Measurements from ENCODE around the gene RPTOR. TPM values are rescaled to one million over a fixed set of nuclear protein-coding genes. Genes with fewer than 3 reads are reported as not detected.

RPTOR gene
- total RNA-seq, 1 donor from 2014 or later, result 53.7 TPM

DNA sequence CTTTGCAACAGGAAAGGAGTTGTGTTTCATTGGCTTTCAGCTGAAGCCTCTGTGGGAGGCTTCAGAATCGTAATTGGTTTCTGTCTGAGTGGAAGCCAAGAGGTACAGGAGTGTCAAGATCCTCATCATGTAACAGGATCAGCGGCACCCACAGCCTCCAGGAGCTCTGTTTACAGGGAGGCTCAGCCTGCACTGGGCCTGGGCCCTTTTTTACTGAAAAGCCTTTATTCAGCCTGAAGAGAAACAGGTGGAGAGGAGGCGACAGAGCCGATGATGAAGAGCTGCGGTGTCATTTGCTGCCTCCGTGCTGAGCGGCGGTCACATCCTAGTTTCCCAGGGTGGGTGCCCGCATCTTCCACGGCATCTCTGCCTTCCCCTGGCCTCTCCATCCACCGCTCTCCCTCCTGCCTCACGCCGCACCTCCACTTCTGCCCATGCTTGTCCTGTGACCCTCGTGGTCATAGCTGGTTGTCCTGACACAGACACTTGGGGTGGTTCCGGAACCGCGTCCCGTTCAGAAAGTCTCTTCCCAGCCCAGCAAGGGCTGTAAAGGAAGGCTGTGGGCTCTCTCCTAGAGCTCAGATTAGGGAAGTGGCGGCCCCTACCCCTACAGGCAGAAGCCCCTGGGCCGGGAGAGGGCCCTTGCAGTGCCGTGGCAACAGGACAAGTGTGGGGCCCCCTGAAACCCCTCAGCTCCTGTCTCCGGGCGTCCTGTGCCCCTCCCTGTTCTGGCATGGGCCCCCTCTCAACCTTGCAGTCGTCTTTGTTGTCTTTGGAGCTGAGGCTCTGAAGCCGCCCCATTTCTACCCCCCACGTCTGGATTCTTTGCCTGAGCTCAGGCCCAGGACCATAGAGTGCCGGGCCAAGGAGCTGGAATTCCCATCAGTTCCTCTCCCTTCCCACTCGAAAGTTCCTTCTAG is 393.1 kb downstream of the RPTOR start:
- Mint-ChIP-seq H3K9me3 (no peaks in the 10 kb centered on the region), H3K27ac (no peak overlapping the region), H3K4me3 (no peak overlapping the region), H3K27me3 (ENCODE audit: low read depth) (no peaks in the 10 kb centered on the region), H3K36me3 (peaks cover 9% of the 10 kb centered on the region), H3K4me1 (peaks cover 2% of the 10 kb centered on the region)
- TF ChIP-seq, protein P1, sequence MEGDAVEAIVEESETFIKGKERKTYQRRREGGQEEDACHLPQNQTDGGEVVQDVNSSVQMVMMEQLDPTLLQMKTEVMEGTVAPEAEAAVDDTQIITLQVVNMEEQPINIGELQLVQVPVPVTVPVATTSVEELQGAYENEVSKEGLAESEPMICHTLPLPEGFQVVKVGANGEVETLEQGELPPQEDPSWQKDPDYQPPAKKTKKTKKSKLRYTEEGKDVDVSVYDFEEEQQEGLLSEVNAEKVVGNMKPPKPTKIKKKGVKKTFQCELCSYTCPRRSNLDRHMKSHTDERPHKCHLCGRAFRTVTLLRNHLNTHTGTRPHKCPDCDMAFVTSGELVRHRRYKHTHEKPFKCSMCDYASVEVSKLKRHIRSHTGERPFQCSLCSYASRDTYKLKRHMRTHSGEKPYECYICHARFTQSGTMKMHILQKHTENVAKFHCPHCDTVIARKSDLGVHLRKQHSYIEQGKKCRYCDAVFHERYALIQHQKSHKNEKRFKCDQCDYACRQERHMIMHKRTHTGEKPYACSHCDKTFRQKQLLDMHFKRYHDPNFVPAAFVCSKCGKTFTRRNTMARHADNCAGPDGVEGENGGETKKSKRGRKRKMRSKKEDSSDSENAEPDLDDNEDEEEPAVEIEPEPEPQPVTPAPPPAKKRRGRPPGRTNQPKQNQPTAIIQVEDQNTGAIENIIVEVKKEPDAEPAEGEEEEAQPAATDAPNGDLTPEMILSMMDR (IDR thresholded peaks at IDR 0.05; ENCODE audit: unreplicated experiment), result no peak
- no peak for DNase-seq (ENCODE audit: low spot score in 2 of 2, unreplicated experiment in 2 of 2)

- Mint-ChIP-seq H3K4me3 (no peak overlapping the region), H3K36me3 (peaks cover 9% of the 10 kb centered on the region), H3K9me3 (no peaks in the 10 kb centered on the region), H3K4me1 (peaks cover 2% of the 10 kb centered on the region), H3K27ac (no peak overlapping the region), H3K27me3 (ENCODE audit: low read depth) (no peaks in the 10 kb centered on the region)
- DNase-seq (ENCODE audit: low spot score in 2 of 2, unreplicated experiment in 2 of 2), result no peak
- TF ChIP-seq, protein P1 (IDR thresholded peaks at IDR 0.05; ENCODE audit: unreplicated experiment), result no peak
Measured at GRCh38 chr17:80938556-80938955, 393.9 kb downstream of the RPTOR start.

GRCh38 chr17:80939151-80940145 is 394.8 kb downstream of the RPTOR start:
- TF ChIP-seq, protein P1 (IDR thresholded peaks at IDR 0.05; ENCODE audit: unreplicated experiment), result no peak
- peaks cover 12% of the 10 kb centered on the region for H3K36me3 Mint-ChIP-seq
- peaks cover 2% of the 10 kb centered on the region for H3K4me1 Mint-ChIP-seq
- no peaks in the 10 kb centered on the region for H3K27me3 Mint-ChIP-seq (ENCODE audit: low read depth)
- no peak for DNase-seq (ENCODE audit: low spot score in 2 of 2, unreplicated experiment in 2 of 2)
- H3K27ac Mint-ChIP-seq, result no peak overlapping the region
- no peak overlapping the region for H3K4me3 Mint-ChIP-seq
- no peaks in the 10 kb centered on the region for H3K9me3 Mint-ChIP-seq

DNA sequence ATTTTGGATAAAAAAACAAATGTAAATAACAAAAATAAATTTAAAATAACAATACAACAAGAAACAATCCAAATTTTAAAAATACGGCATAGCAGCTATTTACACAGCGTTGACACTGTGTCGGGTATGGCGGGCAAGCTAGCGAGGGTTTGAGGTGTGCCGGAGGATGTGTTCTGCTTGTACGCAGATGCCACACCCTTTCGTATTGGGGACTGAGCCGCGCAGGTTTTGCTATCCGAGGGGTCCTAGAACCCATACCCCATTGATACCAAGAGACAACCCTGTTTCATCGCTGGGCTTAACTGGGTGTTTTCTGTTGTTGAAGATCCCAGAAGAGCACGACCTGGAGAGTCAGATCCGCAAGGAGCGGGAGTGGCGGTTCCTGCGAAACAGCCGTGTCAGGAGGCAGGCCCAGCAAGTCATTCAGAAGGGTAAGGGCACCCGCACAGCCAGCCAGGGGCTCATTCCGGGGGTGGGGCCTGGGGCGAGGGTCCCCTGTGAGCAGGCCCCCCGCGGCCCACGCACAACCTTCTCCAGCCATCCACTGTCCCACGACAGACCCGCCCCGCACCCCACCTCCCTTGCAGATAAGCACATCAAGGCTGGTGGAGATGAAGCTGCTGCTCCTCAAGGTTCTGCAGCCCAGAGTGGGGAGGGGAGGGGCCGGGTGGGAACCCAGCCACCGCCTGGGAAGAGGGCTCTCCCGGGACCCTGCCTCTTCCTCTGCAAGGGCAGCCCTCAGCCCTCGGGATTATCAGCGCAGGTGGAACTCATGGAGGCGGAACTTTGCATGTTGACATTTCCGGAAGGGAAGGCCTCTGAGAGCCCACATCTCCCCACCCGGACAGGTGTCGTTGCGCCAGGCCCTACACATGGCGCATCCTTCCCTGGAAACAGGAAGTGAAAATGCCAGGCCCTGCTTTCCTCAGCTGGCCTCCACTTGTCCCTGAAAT is 395.8 kb downstream of the RPTOR start:
- Mint-ChIP-seq H3K27ac (no peak overlapping the region), H3K27me3 (ENCODE audit: low read depth) (no peaks in the 10 kb centered on the region), H3K9me3 (no peaks in the 10 kb centered on the region)

More for the DNA sequence above, 395.8 kb downstream of the RPTOR start:
- Mint-ChIP-seq H3K4me3 (no peak overlapping the region), H3K4me1 (peaks cover 2% of the 10 kb centered on the region), H3K36me3 (peaks cover 13% of the 10 kb centered on the region)
- no peak for DNase-seq (ENCODE audit: low spot score in 2 of 2, unreplicated experiment in 2 of 2)
- TF ChIP-seq, protein P1 (IDR thresholded peaks at IDR 0.05; ENCODE audit: unreplicated experiment), result no peak

Data from mesothelial cell of epicardium (in vitro differentiated cells).